WTC11 (cell line): ENCODE results near the gene FBXO47. TPM values are rescaled to one million over a fixed set of nuclear protein-coding genes. Genes with fewer than 3 reads are reported as not detected.

ENCODE experiments used
- ATAC-seq: fragments of 200-7000 bp; cut with Tn5 transposase; 2 replicates; pipeline ENCODE4 v1.10.0; 2021; ENCODE audit warnings: mild to moderate bottlenecking, moderate library complexity
- CTCF ChIA-PET: fragments of 300-600 bp; sonication (Branson Sonifier 250); formaldehyde crosslinking; loops from one replicate; lab custom pipeline; 2021; ENCODE audit warnings: antibody characterized with exemption; lab: Charles Lee
- POLR2A ChIA-PET: fragments of 350-600 bp; sonication (Branson Sonifier 250); formaldehyde crosslinking; loops from one replicate; lab custom pipeline; 2021; ENCODE audit warnings: antibody characterized with exemption; lab: Charles Lee
- DNase-seq: peaks from one replicate; pipeline ENCODE4 v3.0.0; 2021; ENCODE audit warnings: low spot score
- H3K27ac Mint-ChIP-seq: 2 replicates; pipeline ENCODE4 v1.8.0; 2021; ENCODE audit warnings: mixed read lengths
- H3K27me3 Mint-ChIP-seq: 2 replicates; pipeline ENCODE4 v1.8.0; 2021; ENCODE audit warnings: low read depth, mild to moderate bottlenecking, moderate library complexity, mixed read lengths
- H3K36me3 Mint-ChIP-seq: 2 replicates; pipeline ENCODE4 v1.8.0; 2021; ENCODE audit warnings: mixed read lengths
- H3K4me1 Mint-ChIP-seq: 2 replicates; pipeline ENCODE4 v1.8.0; 2022; ENCODE audit warnings: mixed read lengths
- H3K4me3 Mint-ChIP-seq: 2 replicates; pipeline ENCODE4 v1.8.0; 2021; ENCODE audit warnings: mild to moderate bottlenecking, moderate library complexity, mixed read lengths
- H3K9me3 Mint-ChIP-seq: 2 replicates; pipeline ENCODE4 v1.8.0; 2021; ENCODE audit warnings: mixed read lengths
- CBFB ChIP-seq: sonication (generic); formaldehyde crosslinking; IDR thresholded peaks from 2 replicates; pipeline ENCODE4 v1.8.1; 2022; ENCODE audit warnings: mild to moderate bottlenecking, low read depth, missing genetic modification reagents
- CREB1 ChIP-seq: sonication (generic); formaldehyde crosslinking; IDR thresholded peaks from 2 replicates; pipeline ENCODE4 v1.8.0; 2023; ENCODE audit warnings: mild to moderate bottlenecking, missing genetic modification reagents
- ETV6 ChIP-seq: sonication (generic); formaldehyde crosslinking; IDR thresholded peaks from 2 replicates; pipeline ENCODE4 v1.8.1; 2022; ENCODE audit warnings: mild to moderate bottlenecking, missing genetic modification reagents
- FOXJ3 ChIP-seq: sonication (generic); formaldehyde crosslinking; IDR thresholded peaks from 2 replicates; pipeline ENCODE4 v1.9.0; 2021; ENCODE audit warnings: missing genetic modification reagents, mild to moderate bottlenecking, borderline replicate concordance
- FOXK1 ChIP-seq: sonication (generic); formaldehyde crosslinking; IDR thresholded peaks from 2 replicates; pipeline ENCODE4 v1.8.0; 2022; ENCODE audit warnings: mild to moderate bottlenecking, moderate library complexity, missing genetic modification reagents
- FOXP1 ChIP-seq: sonication (generic); formaldehyde crosslinking; IDR thresholded peaks from 2 replicates; pipeline ENCODE4 v1.8.0; 2022; ENCODE audit warnings: missing genetic modification reagents, mild to moderate bottlenecking, moderate library complexity, borderline replicate concordance
- GABPB1 ChIP-seq: sonication (generic); formaldehyde crosslinking; IDR thresholded peaks from 2 replicates; pipeline ENCODE4 v1.8.1; 2023; ENCODE audit warnings: mild to moderate bottlenecking, missing genetic modification reagents
- NR2C2 ChIP-seq: sonication (generic); formaldehyde crosslinking; IDR thresholded peaks from 2 replicates; pipeline ENCODE4 v1.8.0; 2022; ENCODE audit warnings: mild to moderate bottlenecking, missing genetic modification reagents
- SMAD4 ChIP-seq: sonication (generic); formaldehyde crosslinking; IDR thresholded peaks from 2 replicates; pipeline ENCODE4 v1.8.0; 2022; ENCODE audit warnings: mild to moderate bottlenecking, missing genetic modification reagents
- ZNF263 ChIP-seq: sonication (generic); formaldehyde crosslinking; IDR thresholded peaks from 2 replicates; pipeline ENCODE4 v1.8.1; 2022; ENCODE audit warnings: low read depth, mild to moderate bottlenecking, moderate library complexity, missing genetic modification reagents
- total RNA-seq: library from RNA; stranded (reverse); gene quantifications from 3 replicates; pipeline ENCODE4 v1.2.3, GENCODE V29; 2021
- TF ChIP-seq, protein P1 (sequence below): sonication (generic); formaldehyde crosslinking; IDR thresholded peaks from 2 replicates; pipeline ENCODE4 v1.8.1; 2022; ENCODE audit warnings: low read depth, missing genetic modification reagents, borderline replicate concordance
- TF ChIP-seq, protein P2 (sequence below): sonication (generic); formaldehyde crosslinking; IDR thresholded peaks from 2 replicates; pipeline ENCODE4 v1.8.1; 2023; ENCODE audit warnings: mild to moderate bottlenecking, missing genetic modification reagents, borderline replicate concordance
- TF ChIP-seq, protein P3 (sequence below): fragments of 250-450 bp; sonication (Bioruptor Pico); IDR thresholded peaks from 2 replicates; pipeline ENCODE4 v1.9.0; 2021; ENCODE audit warnings: moderate library complexity, mild to moderate bottlenecking, inconsistent platforms, borderline replicate concordance
- TF ChIP-seq, protein P4 (sequence below): fragments of 250-450 bp; sonication (Bioruptor Pico); IDR thresholded peaks from 2 replicates; pipeline ENCODE4 v1.9.0; 2021; ENCODE audit warnings: mild to moderate bottlenecking
- TF ChIP-seq, protein P5 (sequence below): sonication (generic); formaldehyde crosslinking; IDR thresholded peaks from 2 replicates; pipeline ENCODE4 v1.8.0; 2022; ENCODE audit warnings: mild to moderate bottlenecking, missing genetic modification reagents

The FBXO47 gene
- total RNA-seq, 1 experiment from 2014 or later: not detected

DNA sequence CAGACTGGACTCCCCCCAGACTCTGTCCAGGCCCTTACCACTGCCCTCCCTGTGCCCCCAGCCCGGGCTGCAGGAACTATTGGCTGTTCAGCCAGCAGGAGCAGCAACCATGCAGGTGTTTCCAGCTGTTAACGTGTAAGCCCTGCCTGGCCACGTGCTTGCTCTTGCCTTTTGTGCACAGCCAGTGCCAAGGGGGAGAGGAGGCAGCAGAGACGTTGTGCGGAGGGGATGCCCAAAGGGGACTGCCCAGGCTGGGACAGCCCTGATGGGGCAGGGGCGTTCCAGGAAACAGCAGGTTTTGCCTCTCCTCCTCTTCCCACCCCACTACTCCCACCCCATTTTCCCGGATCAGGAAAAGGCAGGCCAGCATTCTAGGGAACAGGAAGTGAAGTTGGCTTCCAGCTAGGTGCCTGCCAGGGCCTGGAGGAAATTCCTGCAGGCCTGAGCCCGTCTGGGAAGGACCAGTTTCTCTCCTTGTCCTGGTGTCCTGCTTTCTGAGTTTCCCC is 58.5 kb downstream of the FBXO47 start (continued):
- TF ChIP-seq, protein P1, sequence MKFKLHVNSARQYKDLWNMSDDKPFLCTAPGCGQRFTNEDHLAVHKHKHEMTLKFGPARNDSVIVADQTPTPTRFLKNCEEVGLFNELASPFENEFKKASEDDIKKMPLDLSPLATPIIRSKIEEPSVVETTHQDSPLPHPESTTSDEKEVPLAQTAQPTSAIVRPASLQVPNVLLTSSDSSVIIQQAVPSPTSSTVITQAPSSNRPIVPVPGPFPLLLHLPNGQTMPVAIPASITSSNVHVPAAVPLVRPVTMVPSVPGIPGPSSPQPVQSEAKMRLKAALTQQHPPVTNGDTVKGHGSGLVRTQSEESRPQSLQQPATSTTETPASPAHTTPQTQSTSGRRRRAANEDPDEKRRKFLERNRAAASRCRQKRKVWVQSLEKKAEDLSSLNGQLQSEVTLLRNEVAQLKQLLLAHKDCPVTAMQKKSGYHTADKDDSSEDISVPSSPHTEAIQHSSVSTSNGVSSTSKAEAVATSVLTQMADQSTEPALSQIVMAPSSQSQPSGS (CRISPR knock-in tag): no peak
- TF ChIP-seq, protein P2, sequence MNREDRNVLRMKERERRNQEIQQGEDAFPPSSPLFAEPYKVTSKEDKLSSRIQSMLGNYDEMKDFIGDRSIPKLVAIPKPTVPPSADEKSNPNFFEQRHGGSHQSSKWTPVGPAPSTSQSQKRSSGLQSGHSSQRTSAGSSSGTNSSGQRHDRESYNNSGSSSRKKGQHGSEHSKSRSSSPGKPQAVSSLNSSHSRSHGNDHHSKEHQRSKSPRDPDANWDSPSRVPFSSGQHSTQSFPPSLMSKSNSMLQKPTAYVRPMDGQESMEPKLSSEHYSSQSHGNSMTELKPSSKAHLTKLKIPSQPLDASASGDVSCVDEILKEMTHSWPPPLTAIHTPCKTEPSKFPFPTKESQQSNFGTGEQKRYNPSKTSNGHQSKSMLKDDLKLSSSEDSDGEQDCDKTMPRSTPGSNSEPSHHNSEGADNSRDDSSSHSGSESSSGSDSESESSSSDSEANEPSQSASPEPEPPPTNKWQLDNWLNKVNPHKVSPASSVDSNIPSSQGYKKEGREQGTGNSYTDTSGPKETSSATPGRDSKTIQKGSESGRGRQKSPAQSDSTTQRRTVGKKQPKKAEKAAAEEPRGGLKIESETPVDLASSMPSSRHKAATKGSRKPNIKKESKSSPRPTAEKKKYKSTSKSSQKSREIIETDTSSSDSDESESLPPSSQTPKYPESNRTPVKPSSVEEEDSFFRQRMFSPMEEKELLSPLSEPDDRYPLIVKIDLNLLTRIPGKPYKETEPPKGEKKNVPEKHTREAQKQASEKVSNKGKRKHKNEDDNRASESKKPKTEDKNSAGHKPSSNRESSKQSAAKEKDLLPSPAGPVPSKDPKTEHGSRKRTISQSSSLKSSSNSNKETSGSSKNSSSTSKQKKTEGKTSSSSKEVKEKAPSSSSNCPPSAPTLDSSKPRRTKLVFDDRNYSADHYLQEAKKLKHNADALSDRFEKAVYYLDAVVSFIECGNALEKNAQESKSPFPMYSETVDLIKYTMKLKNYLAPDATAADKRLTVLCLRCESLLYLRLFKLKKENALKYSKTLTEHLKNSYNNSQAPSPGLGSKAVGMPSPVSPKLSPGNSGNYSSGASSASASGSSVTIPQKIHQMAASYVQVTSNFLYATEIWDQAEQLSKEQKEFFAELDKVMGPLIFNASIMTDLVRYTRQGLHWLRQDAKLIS (CRISPR knock-in tag): no peak
- no peak for TF ChIP-seq FOXK1 (CRISPR knock-in tag)

DNA sequence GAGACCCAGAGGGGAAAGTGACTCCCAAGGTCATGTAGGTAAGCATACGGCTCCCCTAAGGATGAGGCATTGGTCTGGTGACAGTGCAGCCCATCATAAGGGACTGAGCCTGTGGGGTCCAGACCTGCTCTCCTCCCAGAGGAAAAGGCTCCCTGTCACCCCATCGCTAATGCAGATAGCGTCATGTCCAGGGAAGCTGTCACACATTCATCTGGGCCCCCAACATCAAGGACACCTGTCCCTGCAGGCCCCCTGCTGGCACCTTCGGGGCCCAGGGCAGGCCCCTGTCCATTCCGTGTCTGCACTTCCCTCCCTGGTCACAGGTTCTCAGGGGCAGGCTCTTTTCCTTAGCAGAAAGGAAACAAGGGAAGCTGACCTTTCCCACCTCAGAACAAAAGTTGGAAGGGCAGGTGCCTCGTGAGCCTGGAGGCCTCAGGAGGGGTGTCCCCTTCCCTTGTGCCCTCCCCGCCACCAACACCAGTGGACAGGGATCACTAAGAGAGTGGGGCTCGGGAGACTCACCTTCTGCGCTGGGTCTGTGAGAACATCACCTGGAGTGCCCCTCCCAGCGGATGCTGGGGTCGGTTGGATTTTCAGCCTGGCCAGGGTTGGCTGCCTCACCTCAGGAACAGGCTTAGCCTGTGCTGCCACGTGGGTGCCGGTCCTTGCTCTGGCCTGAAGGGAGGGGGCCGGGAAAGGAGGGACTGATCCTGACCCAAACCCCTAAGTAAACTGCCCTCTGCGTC is 59.1 kb downstream of the FBXO47 start:
- no peak overlapping the region for H3K4me3 Mint-ChIP-seq
- peaks cover 17% of the 10 kb centered on the region for H3K36me3 Mint-ChIP-seq

More for the DNA sequence above, 59.1 kb downstream of the FBXO47 start:
- ATAC-seq: peak; percentile 43
- H3K27me3 Mint-ChIP-seq: no peaks in the 10 kb centered on the region
- H3K4me1 Mint-ChIP-seq: peaks cover 18% of the 10 kb centered on the region
- ChIA-PET CTCF (interaction anchor here (0.6 to 2.2 kb wide), 7 partner anchors 10 to 267 kb away, joined by 3 to 14 read pairs (median 6); no protein-coding TSS in a partner anchor), POLR2A (interaction anchor here (0.6 to 1.2 kb wide), 2 partner anchors 22 to 99 kb away, joined by 3 read pairs; no protein-coding TSS in a partner anchor)
- DNase-seq: peak; percentile 13
- no peaks in the 10 kb centered on the region for H3K9me3 Mint-ChIP-seq
- 0 out of 2 replicates have a peak overlapping the region, but pooled peaks have one; percentile 86 for H3K27ac Mint-ChIP-seq
- TF ChIP-seq, protein P2 (CRISPR knock-in tag): no peak
- no peak for TF ChIP-seq FOXP1 (CRISPR knock-in tag)
- TF ChIP-seq, protein P3, sequence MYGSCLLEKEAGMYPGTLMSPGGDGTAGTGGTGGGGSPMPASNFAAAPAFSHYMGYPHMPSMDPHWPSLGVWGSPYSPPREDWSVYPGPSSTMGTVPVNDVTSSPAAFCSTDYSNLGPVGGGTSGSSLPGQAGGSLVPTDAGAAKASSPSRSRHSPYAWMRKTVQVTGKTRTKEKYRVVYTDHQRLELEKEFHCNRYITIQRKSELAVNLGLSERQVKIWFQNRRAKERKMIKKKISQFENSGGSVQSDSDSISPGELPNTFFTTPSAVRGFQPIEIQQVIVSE (CRISPR knock-in tag): no peak
- TF ChIP-seq CBFB (CRISPR knock-in tag): no peak
- TF ChIP-seq NR2C2 (CRISPR knock-in tag): no peak
- no peak for TF ChIP-seq FOXJ3 (CRISPR knock-in tag)
- no peak for TF ChIP-seq FOXK1 (CRISPR knock-in tag)
- TF ChIP-seq CREB1 (CRISPR knock-in tag): no peak
- TF ChIP-seq ZNF263 (CRISPR knock-in tag): no peak
- TF ChIP-seq SMAD4 (CRISPR knock-in tag): no peak
- TF ChIP-seq GABPB1 (CRISPR knock-in tag): no peak
- TF ChIP-seq, protein P1 (CRISPR knock-in tag): no peak
- TF ChIP-seq ETV6 (CRISPR knock-in tag): no peak
- TF ChIP-seq, protein P4, sequence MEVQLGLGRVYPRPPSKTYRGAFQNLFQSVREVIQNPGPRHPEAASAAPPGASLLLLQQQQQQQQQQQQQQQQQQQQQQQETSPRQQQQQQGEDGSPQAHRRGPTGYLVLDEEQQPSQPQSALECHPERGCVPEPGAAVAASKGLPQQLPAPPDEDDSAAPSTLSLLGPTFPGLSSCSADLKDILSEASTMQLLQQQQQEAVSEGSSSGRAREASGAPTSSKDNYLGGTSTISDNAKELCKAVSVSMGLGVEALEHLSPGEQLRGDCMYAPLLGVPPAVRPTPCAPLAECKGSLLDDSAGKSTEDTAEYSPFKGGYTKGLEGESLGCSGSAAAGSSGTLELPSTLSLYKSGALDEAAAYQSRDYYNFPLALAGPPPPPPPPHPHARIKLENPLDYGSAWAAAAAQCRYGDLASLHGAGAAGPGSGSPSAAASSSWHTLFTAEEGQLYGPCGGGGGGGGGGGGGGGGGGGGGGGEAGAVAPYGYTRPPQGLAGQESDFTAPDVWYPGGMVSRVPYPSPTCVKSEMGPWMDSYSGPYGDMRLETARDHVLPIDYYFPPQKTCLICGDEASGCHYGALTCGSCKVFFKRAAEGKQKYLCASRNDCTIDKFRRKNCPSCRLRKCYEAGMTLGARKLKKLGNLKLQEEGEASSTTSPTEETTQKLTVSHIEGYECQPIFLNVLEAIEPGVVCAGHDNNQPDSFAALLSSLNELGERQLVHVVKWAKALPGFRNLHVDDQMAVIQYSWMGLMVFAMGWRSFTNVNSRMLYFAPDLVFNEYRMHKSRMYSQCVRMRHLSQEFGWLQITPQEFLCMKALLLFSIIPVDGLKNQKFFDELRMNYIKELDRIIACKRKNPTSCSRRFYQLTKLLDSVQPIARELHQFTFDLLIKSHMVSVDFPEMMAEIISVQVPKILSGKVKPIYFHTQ (CRISPR knock-in tag): no peak
- TF ChIP-seq, protein P5, sequence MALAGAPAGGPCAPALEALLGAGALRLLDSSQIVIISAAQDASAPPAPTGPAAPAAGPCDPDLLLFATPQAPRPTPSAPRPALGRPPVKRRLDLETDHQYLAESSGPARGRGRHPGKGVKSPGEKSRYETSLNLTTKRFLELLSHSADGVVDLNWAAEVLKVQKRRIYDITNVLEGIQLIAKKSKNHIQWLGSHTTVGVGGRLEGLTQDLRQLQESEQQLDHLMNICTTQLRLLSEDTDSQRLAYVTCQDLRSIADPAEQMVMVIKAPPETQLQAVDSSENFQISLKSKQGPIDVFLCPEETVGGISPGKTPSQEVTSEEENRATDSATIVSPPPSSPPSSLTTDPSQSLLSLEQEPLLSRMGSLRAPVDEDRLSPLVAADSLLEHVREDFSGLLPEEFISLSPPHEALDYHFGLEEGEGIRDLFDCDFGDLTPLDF (CRISPR knock-in tag): no peak
